ENCODE measurements around the gene ST8SIA5.

The ST8SIA5 gene

DNA sequence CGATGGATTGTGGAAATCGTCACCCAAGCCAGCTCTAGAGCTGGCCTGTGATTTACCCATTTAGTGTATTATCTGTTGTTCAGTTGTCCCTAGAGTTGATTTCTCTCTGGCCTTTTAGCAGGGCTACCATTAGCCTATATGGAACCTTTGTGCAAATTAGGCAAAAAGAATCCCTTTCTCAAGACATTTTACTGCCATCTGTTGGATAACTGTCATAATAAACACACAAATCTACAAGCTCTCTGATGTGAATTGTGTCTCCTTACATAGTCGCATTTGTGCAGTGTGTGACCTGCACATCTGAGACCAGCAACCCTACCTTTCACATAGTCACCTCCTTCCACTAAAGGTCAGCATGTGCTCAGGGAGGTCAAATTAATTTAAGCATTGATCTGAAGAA, 133.9 kb downstream of the ST8SIA5 start:
- no peak for DNase-seq

DNA sequence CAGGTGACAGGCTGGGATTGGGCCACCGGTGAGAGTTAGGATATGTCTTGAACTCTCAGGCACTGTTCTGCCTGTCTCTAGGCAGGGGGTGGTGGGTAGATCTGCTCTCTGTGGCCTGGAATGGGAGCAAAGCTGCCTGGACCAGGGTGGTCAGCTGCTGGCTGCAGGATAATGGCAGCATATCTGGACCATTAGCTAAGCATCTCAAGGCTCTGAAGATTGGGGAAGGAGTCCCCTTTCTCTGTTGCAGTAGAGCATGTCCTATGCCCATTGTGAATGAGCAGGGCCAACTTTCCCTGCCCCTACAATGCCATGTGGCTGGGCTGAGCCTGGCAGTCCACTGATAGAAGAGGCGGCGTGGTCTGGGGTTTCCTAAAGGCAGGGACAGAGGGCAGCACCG, 134.4 kb downstream of the ST8SIA5 start:
- no peak for DNase-seq

- DNase-seq, result no peak
These were observed 135.0 kb downstream of the ST8SIA5 start for GRCh38 chr18:46621871-46622270.

DNA sequence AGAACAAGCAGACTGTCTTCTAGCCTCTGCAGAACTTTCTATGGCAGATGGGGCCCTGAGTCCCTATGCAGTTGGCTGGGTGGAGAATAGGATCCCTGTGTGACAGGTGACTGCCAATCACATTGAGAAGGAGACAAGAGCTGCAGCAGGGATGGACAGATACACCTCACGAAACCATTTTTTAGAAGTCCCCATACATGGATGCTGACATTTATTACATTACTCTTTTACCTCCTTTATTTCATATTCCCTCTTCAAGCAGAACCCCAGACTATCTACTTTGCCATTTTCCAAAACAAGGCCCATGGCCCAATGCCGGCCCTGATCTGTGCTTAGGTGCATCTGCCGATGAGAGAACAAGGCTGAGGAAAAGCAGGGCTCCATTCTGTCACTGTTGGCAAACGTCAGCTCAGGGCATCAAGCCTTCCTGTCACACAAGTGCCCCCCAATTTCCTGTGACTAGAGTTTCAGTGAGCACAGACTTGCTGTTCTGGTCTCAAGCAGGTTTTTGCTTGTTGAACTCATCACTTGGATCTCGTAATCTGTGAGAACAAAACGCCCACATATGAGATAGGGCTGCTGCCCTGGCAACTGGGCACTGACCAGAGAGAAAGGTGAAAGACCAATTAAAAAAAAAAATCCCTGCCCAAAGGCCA, 135.6 kb downstream of the ST8SIA5 start:
- no peak for DNase-seq

DNA sequence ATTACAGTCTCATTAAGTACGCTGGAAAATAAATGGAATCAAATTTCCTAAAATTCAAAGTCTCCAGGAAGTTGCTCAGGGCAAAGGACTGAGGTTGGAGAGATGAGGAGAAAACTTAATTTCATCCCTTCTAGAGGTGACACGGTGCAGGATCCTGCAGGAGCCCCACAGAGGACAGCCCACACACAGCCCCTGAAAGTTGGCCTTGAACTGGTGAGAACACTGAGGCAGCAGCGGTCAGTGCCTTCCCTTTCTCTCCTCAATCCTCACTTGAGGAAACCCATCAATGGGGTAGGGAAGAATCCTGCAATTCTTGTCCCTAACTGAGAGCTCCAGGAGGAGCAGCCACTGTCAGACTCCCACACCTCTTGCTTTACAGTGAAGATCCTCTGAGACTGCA, 137.3 kb downstream of the ST8SIA5 start:
- no peak for DNase-seq

Data from activated CD8-positive, alpha-beta memory T cell treated with anti-CD3 and anti-CD28 coated beads, Interleukin-2, amount 50 U/mL, for 4 hours (primary cell).